B cell (primary cell): Measurements from ENCODE around the gene FABP6.

ENCODE experiments used
- CTCF ChIP-seq: fragments of 200-600 bp; IDR thresholded peaks from one replicate; pipeline ENCODE4 v1.8.0; 2022; ENCODE audit warnings: antibody characterized with exemption, mild to moderate bottlenecking
- EZH2 ChIP-seq: IDR thresholded peaks from 2 replicates; pipeline ENCODE4 v1.6.1; 2012; ENCODE audit warnings: borderline replicate concordance, low read depth, mild to moderate bottlenecking, moderate library complexity, low read length; ENCODE audit not compliant: insufficient read depth, poor library complexity, severe bottlenecking

- TF ChIP-seq CTCF (no peak), EZH2 (no peak)
Measured at GRCh38 chr5:160221082-160221481, 8.2 kb upstream of the FABP6 start.
